Daoy (cell line): ENCODE results near the gene CEACAM3. TPM values are rescaled to one million over a fixed set of nuclear protein-coding genes. Genes with fewer than 3 reads are reported as not detected.
A peak's percentile ranks its signal among the peaks of the same experiment; 100 is the strongest.

Experiments used
- DNase-seq: peaks from one replicate; pipeline ENCODE4 v3.0.0-alpha.2; 2015; ENCODE audit warnings: low read depth
- total RNA-seq: library from RNA; depleted of rRNA; stranded (reverse); fragments of >200 nt; shearing (Covaris generic); gene quantifications from 2 replicates; pipeline ENCODE4 v1.2.3, GENCODE V29; 2014

CEACAM3 gene
- total RNA-seq, 1 experiment from 2014 or later = not detected

DNA sequence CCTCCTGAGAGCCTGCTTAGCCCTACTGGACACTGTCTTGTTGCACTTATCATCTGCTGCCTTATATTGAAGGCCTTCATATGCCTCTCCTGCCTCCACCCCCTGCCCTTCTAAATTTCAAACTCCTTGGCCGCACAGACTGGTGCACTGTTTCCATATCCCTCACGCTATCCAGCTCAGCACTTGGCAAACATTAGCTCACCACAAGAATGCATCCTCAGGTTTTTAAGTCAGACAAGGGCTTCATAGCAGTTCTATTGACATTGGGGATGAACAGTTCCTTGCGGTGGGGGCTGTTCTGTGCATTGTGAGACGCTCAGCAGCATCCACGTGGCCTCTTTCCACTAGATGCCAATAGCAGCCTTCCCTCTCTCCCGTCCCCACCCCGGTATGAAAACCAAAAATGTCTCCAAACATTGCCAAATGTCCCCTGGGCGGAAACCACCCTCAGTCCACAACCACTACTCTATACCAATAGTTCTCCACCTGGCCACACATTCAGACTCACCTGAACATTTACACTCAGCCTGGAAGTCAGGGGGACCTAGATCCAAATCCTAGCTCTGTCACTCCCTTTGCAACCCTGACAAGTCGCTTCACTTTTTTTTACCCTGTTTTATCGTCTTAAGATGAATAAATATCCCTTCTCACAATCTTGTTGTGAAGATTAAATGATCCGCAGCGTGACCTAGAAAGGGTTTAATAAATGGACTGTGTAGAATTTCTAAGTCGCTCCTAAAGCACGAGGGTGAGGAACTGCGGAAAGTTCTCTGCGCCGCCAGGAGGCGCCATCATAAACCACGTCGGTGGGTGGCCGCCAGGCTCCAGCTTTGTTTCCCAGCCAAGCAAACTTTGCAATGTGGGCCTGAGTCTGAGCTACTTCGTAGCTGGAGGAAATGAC, 3.6 kb upstream of the CEACAM3 start:
- peak; percentile 85 for DNase-seq

- no peak for DNase-seq
These were observed 3.0 kb upstream of the CEACAM3 start for GRCh38 chr19:41793414-41793727.

GRCh38 chr19:41795031-41795461, 1.3 kb upstream of the CEACAM3 start:
- peak; percentile 60 for DNase-seq

GRCh38 chr19:41796901-41797300, 514 bp downstream of the CEACAM3 start:
- no peak for DNase-seq

GRCh38 chr19:41799444-41800000, 3.1 kb downstream of the CEACAM3 start:
- DNase-seq = no peak

DNA sequence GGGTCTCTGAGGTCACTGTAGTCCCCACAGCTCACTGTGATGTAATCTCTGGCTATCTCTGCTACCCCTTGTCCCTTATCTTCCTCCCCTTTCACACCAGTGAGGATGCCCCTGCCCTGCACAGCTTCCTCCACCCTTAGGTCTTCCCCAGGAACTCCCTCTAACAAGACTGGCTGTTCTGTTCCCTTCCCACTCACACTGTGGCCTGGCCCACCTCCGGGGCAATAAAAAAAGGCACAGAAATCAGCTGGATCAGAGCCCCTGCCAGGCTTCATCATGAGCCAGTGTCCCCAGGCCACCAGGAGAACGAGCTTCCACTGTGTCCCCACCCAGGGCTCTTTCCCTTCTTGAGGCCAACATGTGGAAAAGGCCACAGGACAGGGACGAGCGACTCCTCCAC, 4.6 kb downstream of the CEACAM3 start:
- no peak for DNase-seq

DNA sequence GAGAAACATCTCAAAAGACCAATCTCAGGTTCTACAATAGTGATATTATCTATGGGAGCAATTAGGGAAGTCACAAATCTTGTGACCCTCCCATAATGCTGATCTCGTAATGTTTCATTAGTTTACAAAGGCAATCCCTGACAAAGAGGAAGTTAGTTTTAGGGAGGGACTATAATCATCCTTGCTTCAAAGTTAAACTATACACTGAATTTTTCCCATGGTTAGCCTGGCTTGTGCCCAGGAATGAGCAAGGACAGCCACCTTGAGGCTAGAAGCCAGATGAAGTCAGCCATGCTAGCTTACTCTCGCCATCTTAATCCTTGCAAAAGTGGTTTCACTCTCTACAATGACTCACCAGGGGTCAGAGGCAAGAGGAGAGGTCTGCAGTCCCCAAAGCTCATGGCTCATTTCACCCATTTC, 5.4 kb downstream of the CEACAM3 start:
- DNase-seq = peak; percentile 44

DNA sequence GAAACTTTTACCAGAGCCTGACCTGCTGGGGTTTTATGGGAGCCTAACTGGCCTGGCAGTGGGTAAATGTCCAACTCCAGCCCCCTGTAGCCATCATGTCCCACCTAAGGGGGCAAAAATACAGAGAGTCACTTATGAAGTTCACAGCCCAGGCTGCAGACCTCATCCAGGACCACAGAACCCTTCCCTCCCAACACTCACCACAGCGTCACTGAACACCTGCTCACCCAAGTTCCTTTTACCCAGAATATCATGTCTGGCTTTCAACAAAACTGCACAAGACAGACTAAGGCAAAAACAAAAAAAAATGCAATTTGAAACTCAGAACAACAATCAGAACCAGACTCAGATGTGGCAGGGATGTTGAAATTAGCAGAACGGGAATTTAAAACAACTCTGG, 6.4 kb downstream of the CEACAM3 start:
- no peak for DNase-seq

- no peak for DNase-seq
These were observed 7.9 kb downstream of the CEACAM3 start for GRCh38 chr19:41804336-41804735.

DNA sequence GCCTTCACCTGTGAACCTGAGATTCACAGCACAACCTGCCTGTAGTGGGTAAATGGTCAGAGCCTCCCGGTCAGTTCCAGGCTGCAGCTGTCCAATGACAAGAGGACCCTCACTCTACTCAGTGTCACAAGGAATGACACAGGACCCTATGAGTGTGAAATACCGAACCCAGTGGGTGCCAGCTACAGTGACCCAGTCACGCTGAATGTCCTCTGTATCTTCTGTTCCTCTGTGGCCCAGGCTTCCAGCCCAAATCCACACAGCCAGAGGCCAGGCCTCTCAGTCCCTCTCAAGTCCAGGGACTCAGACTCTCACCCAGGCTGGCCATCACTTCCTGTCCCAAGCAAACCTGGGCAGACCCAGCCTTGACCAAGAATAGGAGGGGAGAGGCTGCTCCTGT, 10.8 kb downstream of the CEACAM3 start:
- DNase-seq = no peak

DNA sequence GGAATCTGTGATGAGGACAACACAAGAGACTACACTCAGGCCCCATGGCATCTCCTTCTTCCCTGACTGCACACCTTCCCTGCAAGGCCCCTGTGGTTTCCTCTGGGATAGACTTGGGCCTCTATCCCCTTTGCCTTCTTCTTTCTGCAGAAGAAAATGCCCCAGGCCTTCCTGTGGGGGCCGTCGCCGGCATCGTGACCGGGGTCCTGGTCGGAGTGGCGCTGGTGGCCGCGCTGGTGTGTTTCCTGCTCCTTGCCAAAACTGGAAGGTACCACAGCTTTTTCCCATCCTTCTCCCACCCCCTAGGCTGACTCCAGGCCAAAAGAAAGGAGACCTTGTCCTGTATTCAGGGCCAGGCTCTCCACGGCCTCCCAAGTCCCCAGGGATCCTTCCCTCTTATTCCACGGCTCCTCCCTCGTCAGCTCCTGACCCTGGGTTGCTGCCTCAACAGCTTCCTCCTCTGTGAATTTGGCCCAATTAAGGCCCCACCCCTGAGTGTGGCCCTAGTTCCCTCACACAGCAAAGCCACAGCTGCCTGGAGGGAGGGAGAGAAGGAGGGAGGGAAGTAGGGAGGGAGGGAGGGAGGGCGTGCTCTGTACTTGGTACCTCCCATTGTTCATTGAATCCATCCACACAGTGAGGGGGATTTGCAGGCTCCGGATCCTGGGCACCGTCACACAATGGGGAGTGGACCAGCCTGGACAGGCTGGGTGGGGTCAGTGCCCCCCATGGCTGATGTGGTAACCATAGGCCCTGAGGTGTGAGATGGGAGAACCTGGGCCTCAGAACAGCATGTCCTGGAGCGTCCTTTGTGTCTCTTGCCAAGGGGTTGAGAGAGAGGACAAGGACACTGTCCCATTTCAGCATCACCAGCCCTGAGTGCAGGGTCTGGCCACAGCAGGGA, 12.5 kb downstream of the CEACAM3 start:
- no peak for DNase-seq

- no peak for DNase-seq
These were observed 13.9 kb downstream of the CEACAM3 start for GRCh38 chr19:41810301-41810700.

- no peak for DNase-seq
These were observed 14.6 kb downstream of the CEACAM3 start for GRCh38 chr19:41811036-41811435.

DNA sequence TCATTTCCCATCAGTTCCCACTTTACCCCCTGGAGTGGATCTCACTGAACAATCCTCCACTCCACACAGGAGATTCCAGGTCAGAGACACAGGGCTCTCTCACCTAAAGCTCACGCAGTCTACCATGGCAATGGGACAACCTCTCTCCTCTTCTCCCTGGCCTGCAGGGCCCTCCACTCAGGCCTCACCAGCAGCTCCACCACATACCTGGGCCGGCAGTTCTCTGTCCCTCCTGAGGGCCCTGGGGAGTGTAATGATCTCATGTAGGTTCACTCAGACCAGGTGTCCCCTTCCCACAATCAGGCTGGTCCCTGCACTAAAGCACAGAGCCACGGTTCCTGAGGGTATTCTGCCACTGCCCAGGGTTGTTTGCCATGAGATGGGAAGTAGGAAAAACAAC, 15.6 kb downstream of the CEACAM3 start:
- DNase-seq = no peak

DNA sequence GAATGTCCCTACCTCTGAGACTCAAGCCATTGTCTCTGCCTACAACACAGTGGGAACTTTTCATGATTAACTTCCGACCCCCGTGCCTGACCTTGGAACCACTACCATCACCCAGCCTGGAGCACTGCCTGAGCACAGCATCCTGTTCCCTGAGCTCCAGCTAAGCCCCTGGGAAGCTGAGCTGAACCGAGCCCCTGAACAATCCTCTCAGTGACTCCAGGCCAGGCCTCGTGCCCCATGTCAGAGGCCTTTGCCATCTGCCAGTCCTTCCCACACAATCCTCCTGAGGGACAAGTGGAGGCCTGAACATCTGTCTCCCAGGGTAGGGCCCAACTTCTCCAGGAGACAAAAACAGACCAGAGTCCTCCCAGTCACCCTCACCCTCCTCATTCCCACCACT, 17.5 kb downstream of the CEACAM3 start:
- no peak for DNase-seq

DNA sequence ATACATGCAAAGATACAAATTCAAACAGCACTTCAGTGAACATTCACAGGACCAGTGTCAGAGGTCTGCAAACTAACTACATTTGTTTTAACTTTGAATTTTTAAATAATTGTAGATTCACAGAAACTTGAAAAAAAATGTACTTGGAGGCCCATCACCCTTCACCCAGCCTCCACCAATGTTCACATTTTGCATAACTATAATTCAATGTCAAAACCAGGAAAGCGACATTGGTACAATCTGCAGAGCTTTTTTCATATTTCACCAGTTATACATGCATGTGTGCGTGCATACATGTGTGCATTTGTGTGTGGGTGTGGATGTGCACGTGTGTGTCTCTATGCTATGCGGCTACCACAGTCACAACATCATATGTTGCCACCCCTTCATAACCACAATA, 18.9 kb downstream of the CEACAM3 start:
- DNase-seq = no peak

DNA sequence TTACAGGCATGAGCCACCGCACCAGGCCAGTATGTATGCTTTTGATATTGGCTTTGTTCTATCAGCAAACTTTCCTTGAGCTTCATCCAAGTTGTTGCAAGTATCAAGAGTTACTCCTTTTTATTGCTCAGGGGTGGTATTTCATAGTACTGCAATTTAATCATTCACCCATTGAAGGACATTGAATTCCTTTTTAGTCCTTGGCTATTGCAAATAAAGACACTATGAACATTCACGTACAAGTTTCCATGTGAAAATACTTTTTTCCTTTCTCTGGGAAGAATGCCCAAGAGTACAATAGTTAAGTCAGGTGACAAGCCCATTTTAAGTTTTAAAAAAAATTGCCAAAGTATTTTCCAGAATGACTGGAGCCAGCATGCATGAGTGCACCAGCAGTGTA, 20.4 kb downstream of the CEACAM3 start:
- DNase-seq = no peak

- DNase-seq = peak; percentile 66
These were observed 24.8 kb downstream of the CEACAM3 start for GRCh38 chr19:41821003-41821735.

DNA sequence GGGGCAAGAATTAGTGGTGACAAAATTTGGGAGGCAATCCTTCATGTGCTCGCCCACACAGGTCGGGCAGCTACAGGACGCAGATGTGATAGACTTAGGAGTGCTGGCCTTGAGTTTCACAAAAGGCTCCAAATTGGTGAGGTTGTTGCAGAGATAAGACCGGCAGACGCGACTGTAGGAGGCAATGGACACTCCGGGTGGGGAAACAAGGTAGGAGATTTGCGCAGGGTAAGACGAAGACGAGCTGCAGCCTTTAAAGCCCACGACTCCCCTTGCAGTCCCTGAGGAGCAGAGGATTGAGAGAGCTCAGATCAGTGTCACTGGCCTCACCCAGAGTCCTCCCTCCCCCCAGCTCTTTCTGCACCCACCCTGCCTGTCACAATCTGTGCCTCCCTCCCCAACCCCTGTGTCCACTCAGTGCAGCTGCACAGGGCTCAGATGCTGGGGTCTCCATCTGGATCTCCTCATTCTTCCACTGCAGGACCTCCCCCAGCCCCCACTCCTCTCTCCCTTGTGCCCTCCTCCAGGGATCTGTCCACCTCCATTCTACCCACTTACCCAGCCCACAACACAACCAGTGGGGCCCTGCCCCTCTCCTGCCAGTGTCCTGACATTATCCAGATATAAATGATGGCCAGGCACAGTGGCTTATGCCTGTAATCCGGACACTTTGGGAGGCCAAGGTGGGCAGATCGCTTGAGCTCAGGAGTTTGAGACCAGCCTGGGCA, 41.8 kb downstream of the CEACAM3 start:
- no peak for DNase-seq

DNA sequence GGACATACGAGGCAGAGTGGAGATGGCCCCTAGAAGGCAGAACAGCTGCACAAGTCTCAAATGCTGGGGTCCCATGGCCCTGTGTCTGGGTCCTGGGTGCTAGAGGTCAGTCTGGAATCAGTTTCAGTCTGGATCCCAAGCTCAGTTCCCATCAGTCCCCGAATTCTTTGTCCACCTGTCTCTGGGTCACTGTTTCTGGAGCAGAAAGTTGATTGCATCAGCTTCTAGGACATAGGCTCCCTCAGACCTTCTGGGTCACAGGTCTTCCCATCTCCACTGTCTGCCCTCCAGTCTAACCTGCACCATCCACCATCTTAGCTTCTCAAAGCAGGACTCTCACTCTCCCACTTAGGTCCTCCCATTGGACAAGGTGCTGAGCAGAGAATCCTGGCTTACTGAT, 42.8 kb downstream of the CEACAM3 start:
- no peak for DNase-seq

DNA sequence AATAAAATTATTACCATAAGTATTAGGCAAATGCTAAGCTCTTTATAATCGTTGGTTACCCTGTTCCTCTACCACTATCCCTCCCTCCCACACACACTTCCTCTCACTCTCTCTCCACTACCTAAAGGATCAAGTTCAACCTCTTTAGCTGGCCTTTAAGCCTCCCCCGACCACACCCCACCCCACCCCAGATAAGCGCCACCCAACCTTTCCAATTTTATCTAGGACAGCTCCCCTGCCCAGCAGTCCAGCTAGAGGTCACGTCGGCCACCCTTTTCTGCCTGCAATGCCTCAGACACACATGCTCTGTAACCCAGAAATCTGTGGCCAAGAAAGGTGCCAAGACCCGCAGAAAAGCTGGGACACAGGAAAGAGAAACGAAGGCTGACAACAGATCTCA, 47.0 kb downstream of the CEACAM3 start:
- no peak for DNase-seq
